Endothelial cell of umbilical vein (primary cell): Measurements from ENCODE around the gene BTN2A1.

Source experiments
- CTCF ChIP-seq, 2 donors: IDR thresholded peaks; 1 replicate in 1 of 2; 2 replicates in 1 of 2; pipeline ENCODE4 v1.5.1; 2011; ENCODE audit warnings: low read length in 2 of 2, mild to moderate bottlenecking in 2 of 2, moderate library complexity in 2 of 2, control low read depth in 1 of 2, inconsistent platforms in 1 of 2, low read depth in 1 of 2; ENCODE audit not compliant: insufficient read depth in 1 of 2; ENCODE audit errors: extremely low read depth in 1 of 2
- EZH2 ChIP-seq: IDR thresholded peaks from 2 replicates; pipeline ENCODE4 v1.6.1; 2012; ENCODE audit warnings: borderline replicate concordance, low read depth, mild to moderate bottlenecking, moderate library complexity, low read length, inconsistent platforms; ENCODE audit not compliant: severe bottlenecking
- JUN ChIP-seq: IDR thresholded peaks from 2 replicates; pipeline ENCODE4 v1.6.1; 2011; ENCODE audit warnings: borderline replicate concordance, low read depth; ENCODE audit not compliant: insufficient read length, insufficient read depth
- POLR2A ChIP-seq: IDR thresholded peaks from 2 replicates; pipeline ENCODE4 v1.6.1; 2012; ENCODE audit warnings: low read depth, mild to moderate bottlenecking, control low read depth, low read length
- POLR2AphosphoS5 ChIP-seq: IDR thresholded peaks from 2 replicates; pipeline ENCODE4 v1.6.1; 2012; ENCODE audit warnings: low read depth, mild to moderate bottlenecking, control low read depth, low read length, moderate library complexity; ENCODE audit not compliant: insufficient read depth

- no peak for TF ChIP-seq POLR2A
- TF ChIP-seq POLR2AphosphoS5: no peak
- no peak for TF ChIP-seq CTCF (IDR thresholded peaks at IDR 0.05; ENCODE audit: extremely low read depth in 1 of 2, insufficient read depth in 1 of 2, low read depth in 1 of 2, low read length in 2 of 2)
- no peak for TF ChIP-seq EZH2
- TF ChIP-seq JUN: no peak
These were observed 7.5 kb upstream of the BTN2A1 start for GRCh38 chr6:26450240-26450639.
